Breast epithelium (tissue), 3 donors: Measurements from ENCODE around the gene AACS.

Experiments used
- POLR2A ChIP-seq: fragments of 450-650 bp; IDR thresholded peaks from one replicate; pipeline ENCODE4 v1.6.1; 2016; ENCODE audit warnings: antibody characterized with exemption, mild to moderate bottlenecking, moderate library complexity
- POLR2AphosphoS5 ChIP-seq, 3 donors: sonication (generic); formaldehyde crosslinking; IDR thresholded peaks; one replicate each; pipeline ENCODE4 v1.6.1; 2017; ENCODE audit warnings: antibody characterized with exemption in 3 of 3
- TF ChIP-seq, protein P1 (sequence below), 3 donors: fragments of 450-650 bp; IDR thresholded peaks; one replicate each; pipeline ENCODE4 v1.5.1; 2016 to 2017; ENCODE audit warnings: antibody characterized with exemption in 3 of 3, mild to moderate bottlenecking in 3 of 3, moderate library complexity in 3 of 3

DNA sequence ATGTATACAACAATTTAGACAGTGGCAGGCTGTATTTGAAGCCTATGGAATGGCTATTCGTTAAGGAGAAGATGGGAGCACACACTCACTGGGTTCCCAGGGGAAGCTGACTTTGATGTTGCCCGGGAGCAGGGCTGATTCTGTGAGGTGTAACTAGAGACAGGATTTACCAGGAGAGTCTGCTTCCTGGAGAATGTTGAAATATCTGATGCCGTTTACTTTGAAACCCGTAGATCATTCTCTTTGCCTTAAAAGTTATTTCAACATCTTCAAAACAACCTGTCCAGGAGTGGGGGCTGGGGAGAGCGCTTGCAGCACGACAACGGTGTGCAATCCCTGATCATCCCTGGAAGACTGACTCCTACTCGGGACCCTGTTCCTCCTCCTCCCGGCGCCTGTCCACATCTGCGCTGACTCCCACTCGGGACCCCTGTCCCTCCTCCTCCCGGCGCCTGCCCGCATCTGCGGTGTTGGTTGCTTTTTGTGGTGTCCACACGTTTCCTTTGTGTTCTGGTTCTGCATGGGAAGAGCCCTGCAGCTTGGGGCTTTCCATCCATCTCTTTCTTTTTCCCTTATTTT is 72.6 kb downstream of the AACS start:
- TF ChIP-seq, protein P1, sequence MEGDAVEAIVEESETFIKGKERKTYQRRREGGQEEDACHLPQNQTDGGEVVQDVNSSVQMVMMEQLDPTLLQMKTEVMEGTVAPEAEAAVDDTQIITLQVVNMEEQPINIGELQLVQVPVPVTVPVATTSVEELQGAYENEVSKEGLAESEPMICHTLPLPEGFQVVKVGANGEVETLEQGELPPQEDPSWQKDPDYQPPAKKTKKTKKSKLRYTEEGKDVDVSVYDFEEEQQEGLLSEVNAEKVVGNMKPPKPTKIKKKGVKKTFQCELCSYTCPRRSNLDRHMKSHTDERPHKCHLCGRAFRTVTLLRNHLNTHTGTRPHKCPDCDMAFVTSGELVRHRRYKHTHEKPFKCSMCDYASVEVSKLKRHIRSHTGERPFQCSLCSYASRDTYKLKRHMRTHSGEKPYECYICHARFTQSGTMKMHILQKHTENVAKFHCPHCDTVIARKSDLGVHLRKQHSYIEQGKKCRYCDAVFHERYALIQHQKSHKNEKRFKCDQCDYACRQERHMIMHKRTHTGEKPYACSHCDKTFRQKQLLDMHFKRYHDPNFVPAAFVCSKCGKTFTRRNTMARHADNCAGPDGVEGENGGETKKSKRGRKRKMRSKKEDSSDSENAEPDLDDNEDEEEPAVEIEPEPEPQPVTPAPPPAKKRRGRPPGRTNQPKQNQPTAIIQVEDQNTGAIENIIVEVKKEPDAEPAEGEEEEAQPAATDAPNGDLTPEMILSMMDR (IDR thresholded peaks at IDR 0.05), result no peak
- TF ChIP-seq POLR2A (no peak), POLR2AphosphoS5 (IDR thresholded peaks at IDR 0.05) (no peak)
